ENCODE results near the gene CFAP100.

Gene CFAP100

GRCh38 chr3:126451511-126451910, 56.8 kb downstream of the CFAP100 start:
- H3K27ac ChIP-seq (ENCODE audit: extremely low read depth, low read depth, low read length) = no peak overlapping the region
- H3K36me3 ChIP-seq (ENCODE audit: control insufficient read depth in 2 of 2, insufficient read depth in 1 of 2, low read length in 2 of 2) = peaks cover 5 to 87% of the 10 kb centered on the region in 2 experiments; a peak in 2 of 3 replicates
- H3K4me3 ChIP-seq (ENCODE audit: low read depth, low read length) = no peak overlapping the region
- CTCF ChIA-PET = interaction anchor here (0.6 kb wide), 1 partner anchor 297 kb away, joined by 3 read pairs; no protein-coding TSS in a partner anchor
- H3K9me3 ChIP-seq (ENCODE audit: control insufficient read depth, insufficient read depth, low read depth, low read length) = no peaks in the 10 kb centered on the region
- no peaks in the 10 kb centered on the region for H3K4me1 ChIP-seq (ENCODE audit: control insufficient read depth, insufficient read depth, low read length)
- TF ChIP-seq ZNF518A (tag by site-specific recombination; conservative IDR thresholded peaks at IDR 0.05; ENCODE audit: low read depth) (no peak), ZNF624 (tag by site-specific recombination; IDR thresholded peaks at IDR 0.05) (no peak), ZNF529 (tag by site-specific recombination; IDR thresholded peaks at IDR 0.05; ENCODE audit: insufficient replicate concordance) (no peak), ZBTB17 (tag by site-specific recombination; IDR thresholded peaks at IDR 0.05) (no peak), ZNF175 (tag by site-specific recombination; IDR thresholded peaks at IDR 0.05) (no peak)
- POLR2A ChIA-PET = no interaction called here

- Histone ChIP-seq H3K36me3 (ENCODE audit: control insufficient read depth in 2 of 2, insufficient read depth in 1 of 2, low read length in 2 of 2) (peaks cover 5 to 91% of the 10 kb centered on the region in 2 experiments; a peak in 2 of 3 replicates), H3K4me3 (ENCODE audit: low read depth, low read length) (no peak overlapping the region), H3K9me3 (ENCODE audit: control insufficient read depth, insufficient read depth, low read depth, low read length) (no peaks in the 10 kb centered on the region), H3K4me1 (ENCODE audit: control insufficient read depth, insufficient read depth, low read length) (no peaks in the 10 kb centered on the region), H3K27ac (ENCODE audit: extremely low read depth, low read depth, low read length) (no peak overlapping the region)
- POLR2A ChIA-PET = no interaction called here
- CTCF ChIA-PET = interaction anchor here (0.7 kb wide), 1 partner anchor 370 kb away, joined by 3 read pairs; no protein-coding TSS in a partner anchor
- no peak for TF ChIP-seq ZNF16 (tag by site-specific recombination; IDR thresholded peaks at IDR 0.05; ENCODE audit: low read depth)
- no peak for TF ChIP-seq PRDM10 (tag by site-specific recombination; IDR thresholded peaks at IDR 0.05)
- no peak for TF ChIP-seq ZNF704 (tag by site-specific recombination; IDR thresholded peaks at IDR 0.05)
- no peak for TF ChIP-seq ZNF211 (tag by site-specific recombination; IDR thresholded peaks at IDR 0.05; ENCODE audit: low read depth)
- no peak for TF ChIP-seq ZNF311 (tag by site-specific recombination; IDR thresholded peaks at IDR 0.05; ENCODE audit: borderline replicate concordance)
- TF ChIP-seq ZNF157 (tag by site-specific recombination; IDR thresholded peaks at IDR 0.05) = no peak
- TF ChIP-seq ZNF529 (tag by site-specific recombination; IDR thresholded peaks at IDR 0.05; ENCODE audit: insufficient replicate concordance) = no peak
- no peak for TF ChIP-seq SALL2 (tag by site-specific recombination; IDR thresholded peaks at IDR 0.05; ENCODE audit: borderline replicate concordance)
- TF ChIP-seq ZNF843 (tag by site-specific recombination; IDR thresholded peaks at IDR 0.05) = no peak
- no peak for TF ChIP-seq ZNF248 (tag by site-specific recombination; IDR thresholded peaks at IDR 0.05)
- TF ChIP-seq ZNF645 (tag by site-specific recombination; IDR thresholded peaks at IDR 0.05) = no peak
- no peak for TF ChIP-seq ZNF837 (tag by site-specific recombination; IDR thresholded peaks at IDR 0.05)
- TF ChIP-seq ZNF776 (tag by site-specific recombination; IDR thresholded peaks at IDR 0.05; ENCODE audit: borderline replicate concordance) = no peak
These were observed 57.5 kb downstream of the CFAP100 start for GRCh38 chr3:126452213-126452612.
